Hematopoietic multipotent progenitor cell treated with erythropoietin and hydrocortisone succinate and interleukin-3 and kit ligand, for 15 days (in vitro differentiated cells): ENCODE data around the gene ZSWIM1.
"Not testable (repeated sequence)": the region's sequence is repeated elsewhere in the genome, so short reads cannot be mapped to it uniquely, and the experiment has no call there.

Experiments used
- DNase-seq: peaks from one replicate; pipeline ENCODE4 v3.0.0-alpha.2; 2015; ENCODE audit warnings: low spot score

Gene ZSWIM1

GRCh38 chr20:45931680-45932079 is 50.7 kb downstream of the ZSWIM1 start:
- not testable (repeated sequence) for DNase-seq

GRCh38 chr20:45933266-45934045 is 52.4 kb downstream of the ZSWIM1 start:
- peak; percentile 59 for DNase-seq

- DNase-seq, result peak; percentile 49
These were observed 53.1 kb downstream of the ZSWIM1 start for GRCh38 chr20:45934046-45934585.
